Mammary epithelial cell (primary cell): ENCODE measurements around the gene CFAP69.

Experiments
- CTCF ChIP-seq, 2 donors: IDR thresholded peaks in 1 of 2; conservative IDR thresholded peaks in 1 of 2; 2 replicates each; pipeline ENCODE4 v1.5.1; 2011 to 2012; ENCODE audit warnings: inconsistent platforms in 2 of 2, low read length in 2 of 2, mild to moderate bottlenecking in 2 of 2, control low read depth in 1 of 2, low read depth in 1 of 2; ENCODE audit not compliant: insufficient read depth in 1 of 2; ENCODE audit errors: extremely low read depth in 1 of 2
- EZH2 ChIP-seq: IDR thresholded peaks from 2 replicates; pipeline ENCODE4 v1.6.1; 2012; ENCODE audit warnings: low read length, inconsistent platforms, borderline replicate concordance

GRCh38 chr7:90225181-90225580 is 19.8 kb upstream of the CFAP69 start:
- TF ChIP-seq CTCF (conservative IDR thresholded peaks at IDR 0.05 in 1 of 2, IDR thresholded peaks at IDR 0.05 in 1 of 2; ENCODE audit: extremely low read depth in 1 of 2, insufficient read depth in 1 of 2, low read depth in 1 of 2, low read length in 2 of 2), result no peak
- TF ChIP-seq EZH2, result no peak
